Fibroblast of lung (primary cell): ENCODE measurements around the gene YJU2. TPM values are rescaled to one million over a fixed set of nuclear protein-coding genes. Genes with fewer than 3 reads are reported as not detected.

ENCODE experiments used
- DNase-seq, 2 donors: peaks; one replicate each; pipeline versions ENCODE4 v3.0.0 to v3.0.0-alpha.2; 2010; ENCODE audit warnings: low read depth in 2 of 2
- H2AFZ ChIP-seq: 2 replicates; pipeline ENCODE4 v1.5.1; 2012; ENCODE audit warnings: low read length, control low read depth, inconsistent platforms
- H3K27ac ChIP-seq: 2 replicates; pipeline ENCODE4 v1.5.1; 2011; ENCODE audit warnings: low read length, control low read depth; ENCODE audit not compliant: insufficient read depth
- H3K27me3 ChIP-seq: 2 replicates; pipeline ENCODE4 v1.5.1; 2011; ENCODE audit warnings: mild to moderate bottlenecking, low read length; ENCODE audit not compliant: control insufficient read depth, insufficient read depth
- H3K36me3 ChIP-seq: 2 replicates; pipeline ENCODE4 v1.5.1; 2011; ENCODE audit warnings: low read length; ENCODE audit not compliant: control insufficient read depth, insufficient read depth
- H3K4me1 ChIP-seq: 2 replicates; pipeline ENCODE4 v1.5.1; 2011; ENCODE audit warnings: low read length; ENCODE audit not compliant: control insufficient read depth, insufficient read depth; ENCODE audit errors: extremely low read depth
- H3K4me2 ChIP-seq: 2 replicates; pipeline ENCODE4 v1.5.1; 2011; ENCODE audit warnings: low read length, control low read depth; ENCODE audit not compliant: insufficient read depth; ENCODE audit errors: extremely low read depth
- H3K4me3 ChIP-seq, 4 experiments: fragments of 200-600 bp in 1 of 4; sonication (generic) in 1 of 4; replicated peaks in 1 of 4; 2 replicates each; pipeline ENCODE4 v1.5.1; 2011 to 2016; ENCODE audit warnings: low read length in 4 of 4, low read depth in 3 of 4, mild to moderate bottlenecking in 3 of 4, control low read depth in 2 of 4, inconsistent platforms in 1 of 4, mixed read lengths in 1 of 4; ENCODE audit not compliant: insufficient read depth in 1 of 4; ENCODE audit errors: control extremely low read depth in 1 of 4
- H3K79me2 ChIP-seq: 2 replicates; pipeline ENCODE4 v1.5.1; 2012; ENCODE audit warnings: mild to moderate bottlenecking, low read length, inconsistent platforms; ENCODE audit not compliant: control insufficient read depth, insufficient read depth
- H3K9ac ChIP-seq: 2 replicates; pipeline ENCODE4 v1.5.1; 2011; ENCODE audit warnings: mild to moderate bottlenecking, low read length, control low read depth; ENCODE audit not compliant: insufficient read depth
- H3K9me3 ChIP-seq: 2 replicates; pipeline ENCODE4 v1.5.1; 2012; ENCODE audit warnings: low read depth, low read length; ENCODE audit not compliant: control insufficient read depth, insufficient read depth
- H4K20me1 ChIP-seq: 2 replicates; pipeline ENCODE4 v1.5.1; 2011; ENCODE audit warnings: low read length; ENCODE audit not compliant: control insufficient read depth, insufficient read depth; ENCODE audit errors: extremely low read depth
- EZH2 ChIP-seq: IDR thresholded peaks from 2 replicates; pipeline ENCODE4 v1.5.1; 2012; ENCODE audit warnings: low read length, control low read depth, mild to moderate bottlenecking; ENCODE audit errors: missing control alignments
- polyA plus RNA-seq, 2 donors: library from polyadenylated mRNA; depleted of rRNA in 1 of 2; stranded (reverse) in 1 of 2; unstranded in 1 of 2; fragments of >200 nt; gene quantifications; 2 replicates each; pipeline ENCODE4 v1.2.1, GENCODE V29; 2011 to 2012; ENCODE audit warnings: missing spikeins in 1 of 2
- total RNA-seq: library from RNA; depleted of rRNA; stranded (reverse); fragments of >200 nt; gene quantifications from 2 replicates; pipeline ENCODE4 v1.2.1, GENCODE V29; 2014
- TF ChIP-seq, protein P1 (sequence below), 2 donors: IDR thresholded peaks in 1 of 2; conservative IDR thresholded peaks in 1 of 2; 1 replicate in 1 of 2; 2 replicates in 1 of 2; pipeline ENCODE4 v1.5.1; 2011 to 2012; ENCODE audit warnings: low read length in 2 of 2, control low read depth in 1 of 2, inconsistent platforms in 1 of 2, low read depth in 1 of 2, mild to moderate bottlenecking in 1 of 2

YJU2 gene
- total and polyA plus RNA-seq, 2 donors (not counting 1 experiment from before 2014, with no cell fraction given) = 10.7 to 14.7 TPM

- H3K9me3 ChIP-seq = no peaks in the 10 kb centered on the region
- no peak overlapping the region for H3K4me3 ChIP-seq
- H3K36me3 ChIP-seq = no peaks in the 10 kb centered on the region
- peaks cover 16% of the 10 kb centered on the region for H3K27me3 ChIP-seq
- H2AFZ ChIP-seq = no peak overlapping the region
- H3K4me2 ChIP-seq = no peak overlapping the region
- H3K27ac ChIP-seq = no peak overlapping the region
- no peak overlapping the region for H3K9ac ChIP-seq
- TF ChIP-seq, protein P1, sequence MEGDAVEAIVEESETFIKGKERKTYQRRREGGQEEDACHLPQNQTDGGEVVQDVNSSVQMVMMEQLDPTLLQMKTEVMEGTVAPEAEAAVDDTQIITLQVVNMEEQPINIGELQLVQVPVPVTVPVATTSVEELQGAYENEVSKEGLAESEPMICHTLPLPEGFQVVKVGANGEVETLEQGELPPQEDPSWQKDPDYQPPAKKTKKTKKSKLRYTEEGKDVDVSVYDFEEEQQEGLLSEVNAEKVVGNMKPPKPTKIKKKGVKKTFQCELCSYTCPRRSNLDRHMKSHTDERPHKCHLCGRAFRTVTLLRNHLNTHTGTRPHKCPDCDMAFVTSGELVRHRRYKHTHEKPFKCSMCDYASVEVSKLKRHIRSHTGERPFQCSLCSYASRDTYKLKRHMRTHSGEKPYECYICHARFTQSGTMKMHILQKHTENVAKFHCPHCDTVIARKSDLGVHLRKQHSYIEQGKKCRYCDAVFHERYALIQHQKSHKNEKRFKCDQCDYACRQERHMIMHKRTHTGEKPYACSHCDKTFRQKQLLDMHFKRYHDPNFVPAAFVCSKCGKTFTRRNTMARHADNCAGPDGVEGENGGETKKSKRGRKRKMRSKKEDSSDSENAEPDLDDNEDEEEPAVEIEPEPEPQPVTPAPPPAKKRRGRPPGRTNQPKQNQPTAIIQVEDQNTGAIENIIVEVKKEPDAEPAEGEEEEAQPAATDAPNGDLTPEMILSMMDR (conservative IDR thresholded peaks at IDR 0.05 in 1 of 2, IDR thresholded peaks at IDR 0.05 in 1 of 2; ENCODE audit: low read depth in 1 of 2, low read length in 2 of 2) = no peak
- peak; percentile 54 for TF ChIP-seq EZH2
- H4K20me1 ChIP-seq = no peaks in the 10 kb centered on the region
- no peaks in the 10 kb centered on the region for H3K4me1 ChIP-seq
- DNase-seq = peak in 1 of 2 donors; percentile 2
- no peaks in the 10 kb centered on the region for H3K79me2 ChIP-seq
Observed at GRCh38 chr19:4197625-4198466, 49.0 kb upstream of the YJU2 start.

GRCh38 chr19:4198467-4199126 lies 48.3 kb upstream of the YJU2 start:
- no peak for DNase-seq
- no peaks in the 10 kb centered on the region for H3K36me3 ChIP-seq
- no peak overlapping the region for H3K9ac ChIP-seq
- H3K27ac ChIP-seq = no peak overlapping the region
- no peaks in the 10 kb centered on the region for H3K4me1 ChIP-seq
- H3K27me3 ChIP-seq = peaks cover 16% of the 10 kb centered on the region
- H3K9me3 ChIP-seq = no peaks in the 10 kb centered on the region
- TF ChIP-seq, protein P1 (conservative IDR thresholded peaks at IDR 0.05 in 1 of 2, IDR thresholded peaks at IDR 0.05 in 1 of 2; ENCODE audit: low read depth in 1 of 2, low read length in 2 of 2) = no peak
- no peak for TF ChIP-seq EZH2
- H3K4me2 ChIP-seq = no peak overlapping the region
- H3K4me3 ChIP-seq = no peak overlapping the region
- no peaks in the 10 kb centered on the region for H3K79me2 ChIP-seq
- H4K20me1 ChIP-seq = no peaks in the 10 kb centered on the region
- no peak overlapping the region for H2AFZ ChIP-seq

DNA sequence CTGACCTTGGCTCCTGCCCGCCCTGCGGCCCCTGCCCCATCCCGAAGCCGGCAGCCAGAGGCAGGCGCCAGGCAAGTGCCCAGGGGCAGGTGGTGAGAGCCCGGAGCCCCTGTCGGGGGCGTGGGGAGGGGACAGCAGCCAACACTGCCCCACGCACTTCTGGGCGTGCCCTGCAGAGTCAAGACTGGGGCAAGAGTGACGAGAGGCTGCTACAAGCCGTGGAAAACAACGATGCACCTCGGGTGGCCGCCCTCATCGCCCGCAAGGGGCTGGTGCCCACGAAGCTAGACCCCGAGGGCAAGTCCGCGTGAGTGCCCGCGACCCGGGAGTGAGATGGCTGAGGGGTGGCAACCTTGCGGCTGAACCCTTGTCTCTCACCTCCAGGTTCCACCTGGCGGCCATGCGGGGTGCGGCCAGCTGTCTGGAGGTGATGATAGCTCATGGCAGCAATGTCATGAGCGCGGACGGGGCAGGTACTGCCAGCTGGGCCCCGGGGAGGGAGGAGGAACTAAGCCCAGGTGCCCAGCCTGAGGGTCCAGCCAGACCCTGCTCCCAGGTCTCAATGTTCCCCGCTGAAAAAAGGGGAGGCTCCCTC lies 47.1 kb upstream of the YJU2 start:
- Histone ChIP-seq H4K20me1 (no peaks in the 10 kb centered on the region), H3K27me3 (peaks cover 10% of the 10 kb centered on the region), H3K4me3 (no peak overlapping the region), H3K9ac (no peak overlapping the region), H3K4me1 (peaks cover 3% of the 10 kb centered on the region), H3K4me2 (no peak overlapping the region), H3K27ac (no peak overlapping the region), H3K36me3 (no peaks in the 10 kb centered on the region), H2AFZ (no peak overlapping the region), H3K9me3 (no peaks in the 10 kb centered on the region), H3K79me2 (no peaks in the 10 kb centered on the region)
- TF ChIP-seq, protein P1 (conservative IDR thresholded peaks at IDR 0.05 in 1 of 2, IDR thresholded peaks at IDR 0.05 in 1 of 2; ENCODE audit: low read depth in 1 of 2, low read length in 2 of 2) = no peak
- TF ChIP-seq EZH2 = no peak
- no peak for DNase-seq
